Gastroesophageal sphincter (tissue), 4 donors: ENCODE results near the gene KIF16B. TPM values are rescaled to one million over a fixed set of nuclear protein-coding genes. Genes with fewer than 3 reads are reported as not detected.

Source experiments
- ATAC-seq: fragments of 150-250 bp; one replicate; pipeline ENCODE4 v1.9.1; 2016; ENCODE audit warnings: mild to moderate bottlenecking, moderate library complexity
- H3K27ac ChIP-seq, 4 donors: fragments of 200-600 bp; sonication (generic) in 3 of 4; 1 replicate in 3 of 4; 2 replicates in 1 of 4; pipeline ENCODE4 v1.5.1; 2016 to 2019
- H3K27me3 ChIP-seq: fragments of 200-600 bp; sonication (generic); one replicate; pipeline ENCODE4 v1.5.1; 2019
- H3K36me3 ChIP-seq, 2 donors: fragments of 200-600 bp; sonication (generic); one replicate each; pipeline ENCODE4 v1.5.1; 2019; ENCODE audit warnings: control low read depth in 1 of 2
- H3K4me1 ChIP-seq, 3 donors: fragments of 200-600 bp; sonication (generic); 1 replicate in 2 of 3; 2 replicates in 1 of 3; pipeline ENCODE4 v1.5.1; 2016 to 2019; ENCODE audit warnings: control low read depth in 2 of 3
- H3K4me3 ChIP-seq, 2 donors: fragments of 200-600 bp; sonication (generic); one replicate each; pipeline ENCODE4 v1.5.1; 2019; ENCODE audit warnings: mild to moderate bottlenecking in 1 of 2, moderate library complexity in 1 of 2
- H3K9me3 ChIP-seq, 3 donors: fragments of 200-600 bp; sonication (generic); one replicate each; pipeline ENCODE4 v1.5.1; 2017 to 2019; ENCODE audit warnings: control low read depth in 2 of 3
- CTCF ChIP-seq, 4 experiments: fragments of 200-600 bp in 2 of 4; fragments of 450-650 bp in 2 of 4; sonication (generic) in 1 of 4; IDR thresholded peaks; one replicate each; pipeline ENCODE4 v1.5.1; 2017 to 2019; ENCODE audit warnings: antibody characterized with exemption in 4 of 4, mild to moderate bottlenecking in 2 of 4, moderate library complexity in 2 of 4
- EP300 ChIP-seq: sonication (generic); formaldehyde crosslinking; IDR thresholded peaks from one replicate; pipeline ENCODE4 v1.6.1; 2017; ENCODE audit warnings: antibody characterized with exemption, mild to moderate bottlenecking
- POLR2A ChIP-seq, 2 donors: fragments of 450-650 bp; IDR thresholded peaks; one replicate each; pipeline ENCODE4 v1.6.1; 2017; ENCODE audit warnings: antibody characterized with exemption in 2 of 2, mild to moderate bottlenecking in 2 of 2, moderate library complexity in 1 of 2
- POLR2AphosphoS5 ChIP-seq: sonication (generic); formaldehyde crosslinking; IDR thresholded peaks from one replicate; pipeline ENCODE4 v1.6.1; 2017; ENCODE audit warnings: antibody characterized with exemption
- WGBS, 2 donors: methylation state at CpG; one replicate each; pipeline ENCODE4 v1.1.5; 2018; ENCODE audit warnings: low coverage in 1 of 2; 5-methylcytosine and 5-hydroxymethylcytosine counted together
- total RNA-seq, 4 donors: library from RNA; depleted of rRNA; stranded (reverse); fragments of >200 nt; gene quantifications; one replicate each; pipeline ENCODE4 v1.1.0, GENCODE V29; 2016

The KIF16B gene
- total RNA-seq, 4 donors from 2014 or later: 15.9 to 26.6 (median 22.2) TPM

DNA sequence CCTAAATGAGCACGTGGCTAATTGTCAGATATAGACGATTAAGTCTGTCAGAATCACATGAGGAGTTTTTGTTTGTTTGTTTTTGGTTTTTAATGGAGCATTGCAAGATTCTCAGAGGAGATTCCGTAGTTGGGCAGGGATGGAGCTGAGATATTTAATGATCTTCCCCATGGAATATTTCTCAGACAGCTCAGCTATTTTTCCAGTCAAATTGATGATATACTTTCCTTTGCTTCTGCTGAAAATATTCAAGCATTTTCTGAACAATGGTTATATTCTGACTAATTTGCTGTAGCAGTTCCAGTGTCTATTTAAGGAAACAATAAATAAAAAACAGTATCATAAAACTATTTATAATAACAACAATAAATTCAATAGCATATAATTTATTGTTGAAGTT lies 348.4 kb downstream of the KIF16B start:
- peaks cover 0 to 9% (median 0%) of the 10 kb centered on the region in 3 donors for H3K9me3 ChIP-seq
- no peak overlapping the region for H3K4me3 ChIP-seq
- WGBS, 2 donors: 52% methylated on average over 3 of the region's 3 CpGs
- H3K27me3 ChIP-seq: no peaks in the 10 kb centered on the region
- H3K27ac ChIP-seq: no peak overlapping the region
- no peaks in the 10 kb centered on the region for H3K36me3 ChIP-seq
- no peak for TF ChIP-seq EP300
- no peak for TF ChIP-seq CTCF (IDR thresholded peaks at IDR 0.05)
- no peak for TF ChIP-seq POLR2AphosphoS5
- no peak for TF ChIP-seq POLR2A (IDR thresholded peaks at IDR 0.05)
- no peak for ATAC-seq
- H3K4me1 ChIP-seq: no peaks in the 10 kb centered on the region

GRCh38 chr20:16222859-16223411 lies 350.3 kb downstream of the KIF16B start:
- WGBS, 2 donors: 91 to 100% methylated on average over 2 to 8 of the region's 8 CpGs
- ATAC-seq: no peak
- no peaks in the 10 kb centered on the region for H3K27me3 ChIP-seq
- no peaks in the 10 kb centered on the region for H3K36me3 ChIP-seq
- peaks cover 0 to 9% (median 0%) of the 10 kb centered on the region in 3 donors for H3K9me3 ChIP-seq
- no peaks in the 10 kb centered on the region for H3K4me1 ChIP-seq
- no peak overlapping the region for H3K4me3 ChIP-seq
- no peak overlapping the region for H3K27ac ChIP-seq
- TF ChIP-seq EP300 (no peak), CTCF (IDR thresholded peaks at IDR 0.05) (no peak), POLR2A (IDR thresholded peaks at IDR 0.05) (no peak), POLR2AphosphoS5 (no peak)

Other genes starting within 250 kb of the KIF16B start
- gene SNRPB2, start 156.6 kb upstream of the KIF16B start, total RNA-seq: 10 to 100 TPM; 36.3 to 41.8 (median 41.0) TPM
- gene OTOR, start 174.9 kb upstream of the KIF16B start, total RNA-seq: not detected